ENCODE data around the gene ADAMTS4.

The ADAMTS4 gene

DNA sequence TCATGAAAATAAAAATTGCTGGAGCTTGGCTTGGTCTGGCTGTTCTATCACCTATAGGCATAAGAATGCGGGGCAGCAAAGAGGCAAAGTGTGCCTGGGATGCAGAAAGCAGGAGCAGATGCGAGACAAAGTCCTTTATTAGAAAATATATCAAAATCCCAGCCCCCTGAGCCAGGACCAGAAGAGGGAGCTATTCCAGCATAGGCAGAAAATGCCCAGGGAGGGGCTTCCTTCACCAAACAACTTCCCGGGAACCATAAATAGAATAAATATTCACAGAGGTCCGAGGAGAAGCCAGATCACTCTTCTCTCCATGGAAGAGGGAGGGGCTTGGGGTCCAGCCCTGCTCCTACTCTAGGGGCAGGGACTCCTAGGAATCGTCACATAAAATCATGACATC, 27.7 kb downstream of the ADAMTS4 start:
- DNase-seq, result no peak

DNA sequence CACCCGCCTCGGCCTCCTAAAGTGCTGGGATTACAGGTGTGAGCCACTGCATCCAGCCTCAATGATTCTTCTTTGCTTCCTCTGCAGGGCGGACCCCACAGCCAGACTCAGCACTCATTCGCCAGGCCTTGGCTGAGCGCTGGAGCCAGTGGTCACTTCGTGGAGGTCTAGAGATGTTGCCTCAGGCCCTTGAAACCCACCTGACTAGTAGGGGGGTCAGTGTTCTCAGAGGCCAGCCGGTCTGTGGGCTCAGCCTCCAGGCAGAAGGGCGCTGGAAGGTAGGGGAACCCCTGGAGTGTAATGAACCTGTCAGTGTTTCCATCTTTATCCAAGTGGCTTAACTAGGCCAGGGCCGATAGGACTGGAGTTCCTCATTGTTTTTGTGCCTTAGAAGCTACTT, 29.9 kb downstream of the ADAMTS4 start:
- no peak for DNase-seq

DNA sequence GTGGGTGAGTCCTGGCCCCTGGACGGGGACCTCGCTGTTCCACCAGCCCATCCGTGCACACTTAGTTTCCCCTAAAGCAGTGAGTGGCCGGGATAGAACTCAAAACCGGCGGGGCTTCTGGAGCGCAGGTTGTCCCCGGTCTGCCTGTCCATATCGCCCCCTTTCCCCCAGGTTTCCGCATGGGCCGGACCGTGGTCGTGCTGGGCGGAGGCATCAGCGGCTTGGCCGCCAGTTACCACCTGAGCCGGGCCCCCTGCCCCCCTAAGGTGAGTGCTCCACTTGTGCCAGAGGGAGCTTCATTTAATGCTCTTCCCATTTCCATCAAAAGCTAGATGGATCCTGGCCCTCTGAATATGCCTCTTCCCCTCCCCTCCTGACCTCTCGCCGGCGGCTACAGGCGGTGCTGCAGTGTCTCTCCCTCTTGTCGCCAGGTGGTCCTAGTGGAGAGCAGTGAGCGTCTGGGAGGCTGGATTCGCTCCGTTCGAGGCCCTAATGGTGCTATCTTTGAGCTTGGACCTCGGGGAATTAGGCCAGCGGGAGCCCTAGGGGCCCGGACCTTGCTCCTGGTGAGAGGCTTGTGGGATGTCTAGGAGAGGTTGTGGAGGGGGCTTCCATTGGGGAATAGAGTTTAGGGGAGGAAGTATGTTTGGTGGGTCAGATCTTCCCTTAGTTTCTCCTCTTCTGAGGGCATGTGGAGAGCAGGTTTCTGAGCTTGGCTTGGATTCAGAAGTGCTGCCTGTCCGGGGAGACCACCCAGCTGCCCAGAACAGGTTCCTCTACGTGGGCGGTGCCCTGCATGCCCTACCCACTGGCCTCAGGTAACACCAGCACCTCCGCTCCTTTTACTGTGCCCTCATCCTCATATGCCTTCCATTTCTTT, 31.9 kb downstream of the ADAMTS4 start:
- no peak for DNase-seq

DNA sequence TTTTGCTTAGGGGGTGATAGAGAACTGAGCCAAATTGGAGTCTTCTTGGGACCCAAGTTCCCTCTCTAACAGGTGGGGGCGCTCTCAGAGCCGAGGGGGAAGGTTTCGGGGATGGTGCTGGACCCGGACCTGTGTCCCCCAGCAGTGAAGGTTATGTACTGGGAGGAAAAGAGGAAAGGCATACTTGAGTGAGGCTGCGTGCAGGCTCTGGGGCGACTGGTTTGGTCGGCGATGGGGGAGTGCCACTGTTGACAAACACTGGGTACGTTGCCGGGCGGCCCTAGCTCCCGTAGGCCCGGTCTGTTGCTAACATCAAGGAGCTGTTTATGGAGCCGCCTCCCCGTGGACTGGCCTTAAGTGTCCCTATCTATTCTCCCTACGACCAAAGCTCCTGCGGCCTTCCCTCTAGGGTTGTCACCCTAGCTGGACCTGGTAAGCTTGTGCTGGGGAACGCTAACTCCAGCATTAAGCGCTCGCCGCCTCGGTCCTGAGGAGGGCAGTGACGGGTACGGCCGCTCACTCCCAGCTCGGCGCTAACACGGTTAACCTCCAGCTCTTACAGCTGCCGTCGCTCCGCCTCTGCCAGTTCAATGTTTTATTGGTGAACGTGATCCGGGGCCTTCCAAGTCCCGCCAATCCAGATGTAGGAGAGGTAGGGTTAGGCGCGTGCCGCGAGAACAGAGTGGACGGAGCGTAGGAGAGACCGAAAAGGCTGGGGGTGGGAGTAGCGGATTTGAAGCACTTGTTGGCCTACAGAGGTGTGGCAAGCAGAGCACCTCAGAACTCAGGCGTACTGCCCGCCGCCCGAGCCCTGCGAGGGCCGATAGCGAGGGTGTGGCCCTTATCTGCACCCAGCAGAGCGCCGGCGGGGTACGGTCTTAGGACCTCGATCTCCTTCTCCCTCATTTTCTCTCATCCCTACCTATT, 32.8 kb downstream of the ADAMTS4 start, which contains the start of gene PPOX:
PPOX (plus strand) TSS at position 685 of the 927 bp plus-strand sequence. CDS start 422 bp downstream, outside the sequence.
- peak; percentile 97 for DNase-seq

DNA sequence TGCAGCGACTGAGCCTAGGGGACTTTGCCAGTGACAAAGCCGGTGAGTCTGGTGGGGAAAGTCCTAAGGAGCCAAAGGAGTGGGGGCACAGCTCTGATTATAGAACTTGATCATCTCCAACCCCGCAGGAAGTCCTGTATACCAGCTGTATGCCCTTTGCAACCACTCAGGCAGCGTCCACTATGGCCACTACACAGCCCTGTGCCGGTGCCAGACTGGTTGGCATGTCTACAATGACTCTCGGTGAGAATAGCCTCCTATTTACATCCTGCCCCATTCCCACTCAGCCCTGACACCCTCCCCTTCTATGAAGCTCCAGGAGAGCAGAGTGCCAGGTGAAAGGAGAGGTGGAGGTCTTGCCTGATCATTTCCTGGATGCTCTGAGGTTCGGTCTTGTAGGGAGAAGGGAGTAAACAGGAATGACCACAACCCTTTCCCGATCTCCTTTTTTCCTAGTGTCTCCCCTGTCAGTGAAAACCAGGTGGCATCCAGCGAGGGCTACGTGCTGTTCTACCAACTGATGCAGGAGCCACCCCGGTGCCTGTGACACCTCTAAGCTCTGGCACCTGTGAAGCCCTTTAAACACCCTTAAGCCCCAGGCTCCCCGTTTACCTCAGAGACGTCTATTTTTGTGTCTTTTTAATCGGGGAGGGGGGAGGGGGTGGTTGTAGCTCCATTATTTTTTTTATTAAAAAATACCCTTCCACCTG, 33.8 kb downstream of the ADAMTS4 start:
- DNase-seq, result no peak

DNA sequence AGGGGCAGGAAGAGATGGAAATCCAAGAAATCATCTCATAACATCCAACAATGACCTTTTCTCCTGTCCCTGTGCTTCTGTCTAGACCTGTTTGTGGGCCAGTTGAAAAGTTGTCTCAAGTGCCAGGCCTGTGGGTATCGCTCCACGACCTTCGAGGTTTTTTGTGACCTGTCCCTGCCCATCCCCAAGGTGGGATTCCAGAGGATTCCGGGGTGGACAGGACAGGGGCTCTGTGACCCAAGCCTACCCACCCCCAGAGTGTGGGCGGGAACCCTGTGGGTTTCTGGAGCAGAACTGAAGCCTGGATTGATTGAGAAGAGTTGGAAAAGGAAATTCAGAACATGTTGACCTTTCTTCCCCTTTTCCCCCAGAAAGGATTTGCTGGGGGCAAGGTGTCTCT, 35.1 kb downstream of the ADAMTS4 start:
- no peak for DNase-seq

DNA sequence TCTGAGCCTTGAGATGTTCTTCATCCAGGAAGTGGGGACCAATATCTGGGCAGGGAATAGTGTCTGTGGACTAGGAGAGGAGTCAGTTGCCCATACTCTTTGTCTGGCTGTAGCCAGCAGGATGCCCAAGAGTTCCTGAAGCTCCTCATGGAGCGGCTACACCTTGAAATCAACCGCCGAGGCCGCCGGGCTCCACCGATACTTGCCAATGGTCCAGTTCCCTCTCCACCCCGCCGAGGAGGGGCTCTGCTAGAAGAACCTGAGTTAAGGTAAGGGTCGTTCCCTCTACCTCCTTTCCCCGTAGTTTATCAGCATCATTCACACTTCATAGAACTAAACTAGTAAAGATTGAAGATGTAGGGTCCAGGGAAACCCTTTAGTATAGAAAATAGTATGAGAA, 36.0 kb downstream of the ADAMTS4 start:
- no peak for DNase-seq

DNA sequence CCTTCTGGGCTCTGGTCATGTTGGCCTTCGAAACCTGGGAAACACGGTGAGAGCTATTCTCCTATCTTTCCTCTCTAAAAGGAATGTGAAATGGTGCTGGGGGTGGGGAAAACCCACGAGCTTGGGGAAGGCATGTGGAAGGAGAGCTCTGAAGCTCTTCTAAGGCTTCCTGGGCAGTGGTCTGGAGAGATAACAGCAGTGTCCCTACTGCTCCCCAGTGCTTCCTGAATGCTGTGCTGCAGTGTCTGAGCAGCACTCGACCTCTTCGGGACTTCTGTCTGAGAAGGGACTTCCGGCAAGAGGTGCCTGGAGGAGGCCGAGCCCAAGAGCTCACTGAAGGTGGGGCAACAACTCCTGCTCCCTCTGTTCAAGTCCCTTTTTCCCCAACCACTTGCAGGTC, 36.8 kb downstream of the ADAMTS4 start:
- no peak for DNase-seq

DNA sequence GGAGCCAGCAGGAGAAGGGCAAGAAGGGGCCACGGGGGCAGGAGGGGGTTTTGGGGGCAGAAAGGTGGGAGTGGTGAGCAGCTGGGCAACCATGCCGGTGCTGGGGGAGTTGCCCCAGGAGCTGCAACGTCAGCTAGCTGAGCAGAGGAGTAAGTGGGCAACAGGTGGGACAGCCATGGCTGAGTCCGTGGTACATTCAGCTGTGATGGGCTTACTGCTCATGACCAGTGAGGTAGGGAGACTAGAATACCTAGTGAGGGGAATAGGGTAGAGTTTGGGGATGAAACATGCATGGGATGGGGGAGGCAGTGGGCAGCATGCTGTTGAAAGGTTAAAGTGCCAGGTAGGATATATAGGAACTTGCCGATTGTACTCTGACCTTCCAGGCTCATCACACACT, 37.2 kb downstream of the ADAMTS4 start:
- DNase-seq, result no peak

DNA sequence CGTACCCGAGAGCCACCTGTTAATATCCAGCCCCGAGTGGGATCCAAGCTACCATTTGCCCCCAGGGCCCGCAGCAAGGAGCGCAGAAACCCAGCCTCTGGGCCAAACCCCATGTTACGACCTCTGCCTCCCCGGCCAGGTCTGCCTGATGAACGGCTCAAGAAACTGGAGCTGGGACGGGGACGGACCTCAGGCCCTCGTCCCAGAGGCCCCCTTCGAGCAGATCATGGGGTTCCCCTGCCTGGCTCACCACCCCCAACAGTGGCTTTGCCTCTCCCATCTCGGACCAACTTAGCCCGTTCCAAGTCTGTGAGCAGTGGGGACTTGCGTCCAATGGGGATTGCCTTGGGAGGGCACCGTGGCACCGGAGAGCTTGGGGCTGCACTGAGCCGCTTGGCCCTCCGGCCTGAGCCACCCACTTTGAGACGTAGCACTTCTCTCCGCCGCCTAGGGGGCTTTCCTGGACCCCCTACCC, 38.1 kb downstream of the ADAMTS4 start:
- no peak for DNase-seq

DNA sequence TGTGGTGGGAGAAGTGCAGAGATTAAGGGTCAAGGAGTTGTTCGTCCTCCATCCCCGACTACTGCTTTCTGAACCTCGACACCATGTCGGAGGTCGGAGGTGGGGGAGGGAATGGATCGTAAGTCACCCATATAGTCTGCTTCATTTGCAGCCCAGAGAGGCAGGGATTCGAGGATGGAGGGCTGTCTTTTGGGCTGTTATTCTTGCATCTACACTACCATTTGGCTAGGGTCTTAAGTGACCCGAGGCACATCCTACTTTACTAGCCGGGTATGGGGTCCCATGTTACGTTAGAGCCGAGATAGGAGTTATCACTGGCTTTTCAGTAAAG, 39.0 kb downstream of the ADAMTS4 start:
- DNase-seq, result no peak

DNA sequence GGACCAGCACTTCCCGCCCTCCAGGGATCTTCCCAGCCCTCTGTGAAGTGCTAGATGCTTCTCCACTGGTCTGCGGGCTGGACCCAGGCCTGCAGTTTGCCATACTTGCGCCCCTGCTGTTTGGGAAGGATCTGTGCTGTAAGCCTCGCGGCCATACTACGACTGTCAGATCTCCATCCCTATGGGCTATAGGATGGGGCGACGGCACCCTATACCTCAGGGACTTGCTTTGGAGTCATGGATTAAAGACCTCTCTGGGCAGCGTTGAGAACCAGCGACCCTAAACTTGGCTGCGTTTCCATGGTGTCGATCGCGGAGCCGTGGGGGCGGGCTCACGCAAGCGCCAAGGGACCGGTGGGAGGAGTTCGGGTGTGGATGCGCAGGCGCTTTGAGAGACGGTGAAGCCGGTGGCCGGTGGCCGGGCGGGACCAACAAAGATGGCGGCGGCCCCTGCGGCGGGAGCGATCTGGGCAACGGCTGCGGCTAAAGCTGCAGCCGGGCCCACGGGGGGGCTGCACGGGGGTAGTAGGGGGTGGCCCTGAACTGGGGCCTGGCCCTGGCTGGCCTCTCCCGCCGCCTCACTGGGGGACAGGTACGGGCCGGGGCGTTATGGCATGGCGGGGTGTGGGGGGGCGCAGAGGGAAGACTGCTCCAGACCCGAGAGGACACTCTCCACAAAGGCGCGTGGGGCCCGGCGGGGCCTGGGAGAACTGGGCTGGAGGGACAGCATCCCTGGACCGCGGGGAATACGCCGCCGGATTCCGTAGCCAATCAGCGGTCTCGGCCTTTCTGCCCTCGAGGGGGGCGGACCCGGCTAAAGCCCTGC, 39.6 kb downstream of the ADAMTS4 start, which contains the start of gene USP21:
USP21 (plus strand) TSS at position 414 of the 826 bp plus-strand sequence. CDS start 1,141 bp downstream, outside the sequence.
- DNase-seq, result peak; percentile 95

DNA sequence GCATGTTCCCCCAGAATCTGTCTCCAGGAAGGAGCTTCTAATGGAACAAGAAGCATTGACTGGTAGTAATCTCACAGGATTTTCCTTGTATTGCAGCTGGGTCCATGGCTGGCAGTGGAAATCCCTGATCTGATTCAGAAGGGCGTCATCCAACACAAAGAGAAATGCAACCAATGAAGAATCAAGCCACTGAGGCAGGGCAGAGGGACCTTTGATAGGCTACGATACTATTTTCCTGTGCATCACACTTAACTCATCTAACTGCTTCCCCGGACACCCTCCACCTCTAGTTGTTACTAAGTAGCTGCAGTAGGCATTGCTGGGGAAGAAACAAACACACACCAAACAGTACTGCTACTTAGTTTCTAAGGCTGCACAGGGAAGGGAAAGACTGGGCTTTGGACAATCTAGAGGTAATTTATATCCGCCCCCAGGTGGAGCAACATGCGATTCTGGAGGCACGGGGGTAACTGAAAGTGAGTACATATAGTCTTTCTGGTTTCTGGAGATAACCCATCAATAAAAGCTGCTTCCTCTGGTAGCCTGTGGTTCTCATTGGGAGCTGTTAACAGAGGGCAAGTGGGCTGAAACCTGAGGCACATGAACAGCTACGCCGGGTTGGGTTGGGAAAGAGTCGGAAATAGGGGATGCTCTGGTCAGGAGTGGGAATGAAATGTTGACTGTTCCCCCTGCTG, 40.4 kb downstream of the ADAMTS4 start:
- DNase-seq, result no peak

DNA sequence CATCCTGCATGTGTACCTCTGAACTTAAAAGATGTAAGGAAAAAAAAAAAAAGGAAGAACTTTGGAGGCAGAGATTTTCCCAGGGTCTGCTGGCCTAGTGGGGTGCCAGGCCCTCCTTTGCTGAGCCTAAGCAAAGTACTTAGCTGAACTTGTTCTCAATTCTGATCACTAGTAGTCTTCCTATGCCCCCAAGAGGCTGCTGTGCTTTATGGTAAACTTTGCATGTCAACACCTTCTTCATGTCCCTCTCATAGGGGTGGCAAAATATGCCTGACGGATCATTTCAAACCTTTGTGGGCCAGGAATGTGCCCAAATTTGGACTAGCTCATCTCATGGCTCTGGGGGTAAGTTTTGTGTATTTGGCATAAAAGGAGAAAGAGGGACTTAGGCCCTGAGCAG, 41.0 kb downstream of the ADAMTS4 start:
- DNase-seq, result no peak

DNA sequence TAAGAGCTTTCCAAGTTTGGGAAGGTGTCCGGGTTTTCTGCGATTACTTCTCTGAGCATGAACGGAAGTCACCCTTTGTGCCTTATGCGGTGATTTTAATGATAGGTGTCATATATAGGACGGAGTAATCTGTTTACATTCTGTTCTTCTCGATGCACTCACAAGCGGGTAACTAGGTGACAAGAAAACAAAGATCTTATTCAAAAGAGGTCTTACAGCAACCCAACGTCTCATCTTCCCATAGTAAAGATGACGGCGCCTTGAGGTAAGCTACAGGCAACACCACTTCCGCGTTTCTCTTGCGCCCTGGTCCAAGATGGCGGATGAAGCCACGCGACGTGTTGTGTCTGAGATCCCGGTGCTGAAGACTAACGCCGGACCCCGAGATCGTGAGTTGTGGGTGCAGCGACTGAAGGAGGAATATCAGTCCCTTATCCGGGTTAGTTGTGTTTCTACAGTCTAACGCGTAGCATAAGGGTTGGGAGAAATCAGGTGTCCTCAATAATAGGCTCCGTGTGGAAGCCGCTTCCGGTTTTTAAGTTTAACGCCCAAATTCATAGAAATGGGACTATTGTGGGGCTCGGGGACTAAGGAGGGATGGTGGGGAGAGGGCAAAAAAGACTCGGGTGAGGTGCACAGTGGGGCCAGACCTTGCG, 45.0 kb downstream of the ADAMTS4 start, which contains the start of gene UFC1:
UFC1 (plus strand) TSS at position 297 of the 656 bp plus-strand sequence; CDS start at position 317, 20 bp downstream.
- peak; percentile 93 for DNase-seq

DNA sequence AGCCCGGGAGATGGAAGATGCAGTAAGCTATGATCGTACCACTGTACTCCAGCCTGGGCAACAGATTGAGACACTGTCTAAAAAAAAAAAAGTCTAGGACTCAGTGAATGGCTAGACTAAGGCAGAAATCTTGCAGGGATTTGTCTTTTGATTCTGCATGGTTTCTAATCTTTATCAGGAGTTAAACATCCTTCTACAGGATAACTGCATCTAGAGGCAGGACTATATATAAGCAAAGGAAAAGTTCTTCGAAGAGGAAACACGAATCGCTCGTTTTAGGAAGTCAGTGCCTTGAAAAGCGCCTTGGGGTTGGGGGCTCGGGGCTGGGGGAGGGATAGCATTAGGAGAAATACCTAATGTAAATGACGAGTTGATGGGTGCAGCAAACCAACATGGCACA, 45.7 kb downstream of the ADAMTS4 start:
- no peak for DNase-seq

DNA sequence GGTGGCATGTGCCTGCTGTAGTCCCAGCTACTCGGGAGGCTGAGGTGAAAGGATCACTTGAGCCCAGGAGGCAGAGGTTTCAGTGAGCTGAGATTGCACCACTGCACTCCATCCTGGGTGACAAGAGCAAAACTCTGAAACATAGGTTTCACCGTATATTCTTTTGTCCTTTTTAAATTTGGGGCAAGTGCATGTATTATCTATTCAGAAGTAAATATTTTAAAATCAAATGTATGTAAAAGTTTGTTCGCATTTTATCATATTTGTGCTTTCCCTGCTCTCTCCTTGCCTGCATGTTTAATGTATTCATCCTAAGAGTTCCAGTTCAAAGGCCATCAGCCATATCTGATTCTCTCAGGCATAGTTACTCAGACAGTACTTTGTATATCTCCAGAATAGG, 53.0 kb downstream of the ADAMTS4 start:
- DNase-seq, result no peak

DNA sequence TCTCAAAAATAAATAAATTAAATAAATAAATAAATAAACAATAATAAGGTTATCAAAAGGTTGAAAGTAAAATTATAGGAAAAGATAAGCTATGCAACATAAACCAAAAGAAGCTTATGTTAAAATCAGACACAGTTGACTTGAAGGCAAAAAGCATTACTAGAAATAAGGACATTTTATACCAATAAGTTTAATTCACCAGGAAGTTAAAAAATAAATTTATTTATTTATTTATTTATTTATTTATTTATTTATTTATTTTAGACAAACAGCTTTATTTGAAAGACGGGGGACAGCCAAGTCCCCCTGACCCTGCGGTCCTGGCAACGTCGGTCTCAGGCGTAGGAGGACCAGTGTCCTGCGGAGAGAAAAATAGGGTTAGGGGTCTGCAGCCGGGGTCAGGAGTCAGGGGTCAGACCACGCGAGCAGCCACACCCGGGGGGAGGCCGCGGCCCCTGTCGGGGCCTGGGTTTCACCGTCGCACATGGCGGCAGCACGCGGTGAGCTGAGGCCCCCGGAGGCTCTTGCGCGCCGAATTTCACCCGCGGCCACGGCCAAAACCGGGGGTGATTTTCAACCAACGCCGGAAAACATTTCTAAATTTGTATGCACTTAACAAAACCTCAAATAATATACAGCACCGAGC, 58.0 kb downstream of the ADAMTS4 start:
- DNase-seq, result no peak

DNA sequence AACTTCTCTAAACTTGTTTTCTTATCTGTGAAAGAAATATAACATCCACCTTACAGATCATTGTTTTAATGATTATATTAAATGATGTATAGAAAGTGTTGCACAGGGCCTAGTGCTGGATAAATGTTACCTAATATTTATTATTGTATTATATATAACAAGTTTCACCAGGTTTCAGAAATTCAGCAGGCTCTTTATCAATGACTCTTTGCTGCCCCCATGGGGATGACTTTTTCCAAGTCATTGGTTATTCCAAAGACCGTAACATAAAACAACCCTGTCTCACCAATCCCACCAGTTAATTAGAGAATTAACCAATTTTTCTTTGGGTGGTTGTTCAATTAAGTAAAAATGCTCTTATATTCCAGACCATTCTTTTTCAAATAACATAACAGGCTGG, 59.1 kb downstream of the ADAMTS4 start:
- DNase-seq, result peak; percentile 74

DNA sequence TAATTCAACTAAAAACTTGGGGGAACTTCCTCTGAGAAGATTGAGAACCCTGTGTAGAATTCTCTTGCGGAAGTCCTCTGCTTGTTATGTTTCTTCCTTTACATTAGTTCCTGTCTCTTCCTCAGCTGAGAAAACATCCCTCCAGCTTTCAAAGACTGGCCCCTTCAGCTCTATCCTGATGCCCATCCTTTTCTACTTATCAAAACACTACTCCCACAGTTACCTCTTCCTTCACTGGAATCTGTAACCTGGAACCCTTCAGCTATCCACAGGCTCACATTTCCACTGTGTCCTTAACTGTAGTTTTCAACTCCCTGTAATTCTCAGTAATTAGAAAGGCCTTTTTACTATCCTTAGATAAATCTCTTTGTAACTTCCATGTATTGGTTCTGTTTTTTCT, 60.4 kb downstream of the ADAMTS4 start:
- no peak for DNase-seq
